Activated CD8-positive, alpha-beta T cell treated with anti-CD3 and anti-CD28 coated beads for 36 hours (primary cell): Measurements from ENCODE around the gene LRRTM1. TPM values are rescaled to one million over a fixed set of nuclear protein-coding genes. Genes with fewer than 3 reads are reported as not detected.

ENCODE experiments used
- ATAC-seq: fragments of 200-7000 bp; cut with Tn5 transposase; one replicate; pipeline ENCODE4 v1.10.0; 2021; ENCODE audit warnings: mild to moderate bottlenecking, moderate library complexity
- CTCF ChIA-PET: fragments of 350-600 bp; sonication (Branson Sonifier 250); formaldehyde crosslinking; loops from one replicate; lab custom pipeline; 2021; ENCODE audit warnings: antibody characterized with exemption; lab: Charles Lee
- POLR2A ChIA-PET: fragments of 350-600 bp; sonication (Branson Sonifier 250); formaldehyde crosslinking; loops from one replicate; lab custom pipeline; 2021; ENCODE audit warnings: antibody characterized with exemption; lab: Charles Lee
- DNase-seq: peaks from one replicate; pipeline ENCODE4 v3.0.0-alpha.2; 2020
- H3K27ac Mint-ChIP-seq: one replicate; pipeline ENCODE4 v1.8.0; 2021; ENCODE audit warnings: mild to moderate bottlenecking, mixed read lengths
- H3K27me3 Mint-ChIP-seq: one replicate; pipeline ENCODE4 v1.8.0; 2021; ENCODE audit warnings: mixed read lengths
- H3K36me3 Mint-ChIP-seq: one replicate; pipeline ENCODE4 v1.8.0; 2021; ENCODE audit warnings: low read depth, mixed read lengths
- H3K4me1 Mint-ChIP-seq: one replicate; pipeline ENCODE4 v1.8.0; 2021; ENCODE audit warnings: low read depth, mixed read lengths
- H3K4me3 Mint-ChIP-seq: one replicate; pipeline ENCODE4 v1.8.0; 2021; ENCODE audit warnings: mild to moderate bottlenecking, moderate library complexity, mixed read lengths
- H3K9me3 Mint-ChIP-seq: one replicate; pipeline ENCODE4 v1.8.0; 2021; ENCODE audit warnings: mixed read lengths
- intact Hi-C: fragments of 100-400 bp; cut with micrococcal nuclease; formaldehyde crosslinking; loops from one replicate; pipeline ENCODE4 v1.10.0; 2022
- total RNA-seq, 2 experiments: library from RNA; stranded (reverse); gene quantifications; one replicate each; pipeline ENCODE4 v1.2.3, GENCODE V29; 2021
- TF ChIP-seq, protein P1 (sequence below): fragments of 200-600 bp; IDR thresholded peaks from one replicate; pipeline ENCODE4 v1.8.0; 2022; ENCODE audit warnings: antibody characterized with exemption, mild to moderate bottlenecking

Gene LRRTM1
- total RNA-seq, 2 experiments from 2014 or later = not detected

- CTCF ChIA-PET = no interaction called here
- no peak overlapping the region for H3K4me3 Mint-ChIP-seq
- POLR2A ChIA-PET = no interaction called here
- H3K27ac Mint-ChIP-seq = no peak overlapping the region
- peaks cover 34% of the 10 kb centered on the region for H3K27me3 Mint-ChIP-seq
- peaks cover 3% of the 10 kb centered on the region for H3K9me3 Mint-ChIP-seq
- TF ChIP-seq, protein P1, sequence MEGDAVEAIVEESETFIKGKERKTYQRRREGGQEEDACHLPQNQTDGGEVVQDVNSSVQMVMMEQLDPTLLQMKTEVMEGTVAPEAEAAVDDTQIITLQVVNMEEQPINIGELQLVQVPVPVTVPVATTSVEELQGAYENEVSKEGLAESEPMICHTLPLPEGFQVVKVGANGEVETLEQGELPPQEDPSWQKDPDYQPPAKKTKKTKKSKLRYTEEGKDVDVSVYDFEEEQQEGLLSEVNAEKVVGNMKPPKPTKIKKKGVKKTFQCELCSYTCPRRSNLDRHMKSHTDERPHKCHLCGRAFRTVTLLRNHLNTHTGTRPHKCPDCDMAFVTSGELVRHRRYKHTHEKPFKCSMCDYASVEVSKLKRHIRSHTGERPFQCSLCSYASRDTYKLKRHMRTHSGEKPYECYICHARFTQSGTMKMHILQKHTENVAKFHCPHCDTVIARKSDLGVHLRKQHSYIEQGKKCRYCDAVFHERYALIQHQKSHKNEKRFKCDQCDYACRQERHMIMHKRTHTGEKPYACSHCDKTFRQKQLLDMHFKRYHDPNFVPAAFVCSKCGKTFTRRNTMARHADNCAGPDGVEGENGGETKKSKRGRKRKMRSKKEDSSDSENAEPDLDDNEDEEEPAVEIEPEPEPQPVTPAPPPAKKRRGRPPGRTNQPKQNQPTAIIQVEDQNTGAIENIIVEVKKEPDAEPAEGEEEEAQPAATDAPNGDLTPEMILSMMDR = no peak
- H3K36me3 Mint-ChIP-seq = no peaks in the 10 kb centered on the region
- intact Hi-C loops = no loop called here
- ATAC-seq (no peak), DNase-seq (no peak)
- H3K4me1 Mint-ChIP-seq = peaks cover 2% of the 10 kb centered on the region
These were observed 4.9 kb downstream of the LRRTM1 start for GRCh38 chr2:80299661-80300060.

- ATAC-seq (no peak), DNase-seq (no peak)
- Mint-ChIP-seq H3K9me3 (peaks cover 3% of the 10 kb centered on the region), H3K4me3 (no peak overlapping the region), H3K27me3 (peaks cover 29% of the 10 kb centered on the region), H3K27ac (no peak overlapping the region), H3K36me3 (no peaks in the 10 kb centered on the region), H3K4me1 (peaks cover 2% of the 10 kb centered on the region)
- POLR2A ChIA-PET = no interaction called here
- CTCF ChIA-PET = no interaction called here
- TF ChIP-seq, protein P1 = no peak
- intact Hi-C loops = no loop called here
These were observed 5.6 kb downstream of the LRRTM1 start for GRCh38 chr2:80298954-80299353.

DNA sequence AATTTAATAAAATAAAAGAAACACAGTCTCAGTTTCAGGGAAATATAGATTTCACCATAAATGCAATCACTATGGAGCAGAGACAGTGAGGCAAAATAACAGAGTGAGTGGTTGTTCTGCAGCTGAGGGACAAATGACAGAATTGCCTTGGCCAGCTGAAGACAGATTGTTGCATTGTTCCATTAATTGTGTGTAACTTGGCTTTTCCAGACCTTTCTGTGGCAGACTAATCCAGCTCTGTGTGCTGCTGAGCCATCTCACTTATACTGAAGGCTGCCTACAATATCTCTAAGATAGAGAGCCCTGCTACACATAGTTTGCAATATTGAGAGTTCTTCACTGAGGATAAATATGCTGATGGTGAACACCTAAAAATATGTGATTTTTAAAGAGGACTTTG, 11.5 kb downstream of the LRRTM1 start:
- CTCF ChIA-PET = no interaction called here
- POLR2A ChIA-PET = no interaction called here
- intact Hi-C loops = no loop called here

GRCh38 chr2:80292474-80292873, 12.1 kb downstream of the LRRTM1 start:
- TF ChIP-seq, protein P1 = no peak
- intact Hi-C loops = no loop called here
- ATAC-seq (no peak), DNase-seq (no peak)
- H3K4me3 Mint-ChIP-seq = no peak overlapping the region
- peaks cover 4% of the 10 kb centered on the region for H3K9me3 Mint-ChIP-seq
- CTCF ChIA-PET = no interaction called here
- POLR2A ChIA-PET = no interaction called here
- no peaks in the 10 kb centered on the region for H3K27me3 Mint-ChIP-seq
- H3K4me1 Mint-ChIP-seq = no peaks in the 10 kb centered on the region
- no peak overlapping the region for H3K27ac Mint-ChIP-seq
- no peaks in the 10 kb centered on the region for H3K36me3 Mint-ChIP-seq

More for the DNA sequence above, 11.5 kb downstream of the LRRTM1 start:
- no peak overlapping the region for H3K4me3 Mint-ChIP-seq
- ATAC-seq (no peak), DNase-seq (no peak)
- H3K27ac Mint-ChIP-seq = no peak overlapping the region
- TF ChIP-seq, protein P1 = no peak
- H3K9me3 Mint-ChIP-seq = peaks cover 4% of the 10 kb centered on the region
- H3K4me1 Mint-ChIP-seq = no peaks in the 10 kb centered on the region
- no peaks in the 10 kb centered on the region for H3K27me3 Mint-ChIP-seq
- H3K36me3 Mint-ChIP-seq = no peaks in the 10 kb centered on the region

- no peaks in the 10 kb centered on the region for H3K4me1 Mint-ChIP-seq
- ChIA-PET POLR2A (interaction anchor here (0.7 kb wide), 1 partner anchor 11 kb away, joined by 3 read pairs; no protein-coding TSS in a partner anchor), CTCF (no interaction called here)
- H3K4me3 Mint-ChIP-seq = no peak overlapping the region
- H3K36me3 Mint-ChIP-seq = no peaks in the 10 kb centered on the region
- intact Hi-C loops = no loop called here
- no peak overlapping the region for H3K27ac Mint-ChIP-seq
- H3K9me3 Mint-ChIP-seq = peaks cover 4% of the 10 kb centered on the region
- no peak for DNase-seq
- TF ChIP-seq, protein P1 = no peak
- no peak for ATAC-seq
- no peaks in the 10 kb centered on the region for H3K27me3 Mint-ChIP-seq
These were observed 12.9 kb downstream of the LRRTM1 start for GRCh38 chr2:80291656-80292055.
